Measurements from ENCODE around the gene ZNF638.
A peak's percentile ranks its signal among the peaks of the same experiment; 100 is the strongest.

The ZNF638 gene

GRCh38 chr2:71347517-71347916, 15.9 kb downstream of the ZNF638 start:
- Mint-ChIP-seq H3K4me1 (ENCODE audit: low read depth) (peaks cover 51% of the 10 kb centered on the region), H3K27me3 (no peaks in the 10 kb centered on the region), H3K4me3 (no peak overlapping the region), H3K9me3 (no peaks in the 10 kb centered on the region), H3K27ac (no peak overlapping the region), H3K36me3 (ENCODE audit: low read depth) (peaks cover 58% of the 10 kb centered on the region)

DNA sequence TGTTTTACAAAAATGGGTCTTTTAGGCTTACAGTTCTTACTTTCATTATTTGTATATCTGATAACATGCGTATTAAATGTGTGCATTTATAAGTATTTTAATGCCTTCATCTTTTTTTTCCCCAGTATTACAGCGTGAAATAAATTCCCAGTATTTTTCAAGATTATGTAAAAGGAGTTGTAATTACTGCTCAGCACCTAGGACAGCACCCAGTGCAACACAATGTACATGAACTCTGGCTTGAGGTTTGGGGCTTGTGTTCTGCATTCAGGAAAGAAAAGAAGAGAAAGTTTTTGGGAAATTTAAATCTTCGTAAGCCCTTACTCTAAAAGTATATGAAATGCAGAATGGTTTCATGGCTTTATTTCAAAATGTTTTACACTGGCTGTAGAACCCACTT, 16.7 kb downstream of the ZNF638 start:
- Mint-ChIP-seq H3K27ac (no peak overlapping the region), H3K4me1 (ENCODE audit: low read depth) (peaks cover 59% of the 10 kb centered on the region), H3K4me3 (no peak overlapping the region), H3K9me3 (no peaks in the 10 kb centered on the region), H3K36me3 (ENCODE audit: low read depth) (peaks cover 58% of the 10 kb centered on the region), H3K27me3 (no peaks in the 10 kb centered on the region)

DNA sequence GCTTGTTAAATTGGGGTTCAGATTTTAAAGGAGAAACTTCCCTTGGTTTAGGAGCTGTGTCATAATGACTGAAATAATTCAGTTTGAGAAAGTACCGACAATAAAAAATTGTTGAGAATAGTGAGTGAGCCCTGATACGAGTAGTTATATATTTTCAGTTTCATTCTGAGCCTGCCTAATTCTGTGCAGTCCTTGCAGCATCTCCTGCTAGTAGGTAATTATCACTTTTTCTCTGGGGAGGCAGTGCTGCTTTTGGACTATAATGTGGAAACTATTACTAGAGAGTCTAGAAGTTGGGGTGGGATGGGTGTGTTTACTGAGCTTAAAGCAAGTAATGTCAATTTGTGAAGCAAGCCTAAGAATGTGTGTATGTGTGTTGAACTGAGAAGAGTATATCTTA, 21.7 kb downstream of the ZNF638 start:
- no peak overlapping the region for H3K4me3 Mint-ChIP-seq
- peaks cover 67% of the 10 kb centered on the region for H3K36me3 Mint-ChIP-seq (ENCODE audit: low read depth)
- peaks cover 59% of the 10 kb centered on the region for H3K4me1 Mint-ChIP-seq (ENCODE audit: low read depth)
- no peaks in the 10 kb centered on the region for H3K27me3 Mint-ChIP-seq
- no peaks in the 10 kb centered on the region for H3K9me3 Mint-ChIP-seq
- peak overlapping the region; percentile 38 for H3K27ac Mint-ChIP-seq

GRCh38 chr2:71358931-71359671, 27.5 kb downstream of the ZNF638 start:
- Mint-ChIP-seq H3K36me3 (ENCODE audit: low read depth) (peaks cover 68% of the 10 kb centered on the region), H3K27me3 (no peaks in the 10 kb centered on the region), H3K4me1 (ENCODE audit: low read depth) (peaks cover 43% of the 10 kb centered on the region), H3K4me3 (no peak overlapping the region), H3K27ac (peak overlapping the region; percentile 24), H3K9me3 (no peaks in the 10 kb centered on the region)

- Mint-ChIP-seq H3K27me3 (no peaks in the 10 kb centered on the region), H3K4me1 (ENCODE audit: low read depth) (peaks cover 43% of the 10 kb centered on the region), H3K36me3 (ENCODE audit: low read depth) (peaks cover 75% of the 10 kb centered on the region), H3K9me3 (no peaks in the 10 kb centered on the region), H3K4me3 (no peak overlapping the region), H3K27ac (no peak overlapping the region)
Observed at GRCh38 chr2:71360434-71360975, 28.9 kb downstream of the ZNF638 start.

GRCh38 chr2:71361631-71362030, 30.0 kb downstream of the ZNF638 start:
- Mint-ChIP-seq H3K27me3 (no peaks in the 10 kb centered on the region), H3K4me1 (ENCODE audit: low read depth) (peaks cover 39% of the 10 kb centered on the region), H3K27ac (no peak overlapping the region), H3K4me3 (no peak overlapping the region), H3K36me3 (ENCODE audit: low read depth) (peaks cover 78% of the 10 kb centered on the region), H3K9me3 (no peaks in the 10 kb centered on the region)

- Mint-ChIP-seq H3K9me3 (no peaks in the 10 kb centered on the region), H3K27me3 (no peaks in the 10 kb centered on the region), H3K4me1 (ENCODE audit: low read depth) (peaks cover 39% of the 10 kb centered on the region), H3K27ac (peak overlapping the region; percentile 24), H3K36me3 (ENCODE audit: low read depth) (peaks cover 75% of the 10 kb centered on the region), H3K4me3 (no peak overlapping the region)
Observed at GRCh38 chr2:71362447-71362846, 30.9 kb downstream of the ZNF638 start.

DNA sequence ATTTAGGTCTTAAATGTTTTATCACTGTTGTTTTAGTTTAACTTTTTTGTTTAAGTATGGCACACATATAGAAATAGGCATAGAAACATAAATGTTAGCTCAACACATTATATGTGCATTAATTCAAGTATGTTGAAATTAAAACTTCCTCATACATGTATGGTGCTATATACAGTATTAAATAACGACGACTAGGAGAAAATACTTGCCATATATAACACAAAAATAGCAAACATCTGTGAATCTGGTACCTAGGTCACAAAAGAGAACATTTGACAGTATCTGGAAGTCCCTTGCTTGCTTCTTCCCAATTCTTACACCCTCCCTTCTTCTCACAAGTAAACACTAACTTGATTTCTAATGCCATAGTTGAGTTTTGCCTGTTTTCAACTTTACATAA, 38.4 kb downstream of the ZNF638 start:
- H3K36me3 Mint-ChIP-seq (ENCODE audit: low read depth): peaks cover 68% of the 10 kb centered on the region

GRCh38 chr2:71372042-71372441, 40.5 kb downstream of the ZNF638 start:
- H3K27ac Mint-ChIP-seq: no peak overlapping the region
- H3K9me3 Mint-ChIP-seq: no peaks in the 10 kb centered on the region
- H3K27me3 Mint-ChIP-seq: no peaks in the 10 kb centered on the region
- peaks cover 70% of the 10 kb centered on the region for H3K36me3 Mint-ChIP-seq (ENCODE audit: low read depth)
- H3K4me1 Mint-ChIP-seq (ENCODE audit: low read depth): peaks cover 5% of the 10 kb centered on the region
- H3K4me3 Mint-ChIP-seq: no peak overlapping the region

More for the DNA sequence above, 38.4 kb downstream of the ZNF638 start:
- H3K9me3 Mint-ChIP-seq: no peaks in the 10 kb centered on the region
- H3K27ac Mint-ChIP-seq: no peak overlapping the region
- H3K27me3 Mint-ChIP-seq: no peaks in the 10 kb centered on the region
- H3K4me1 Mint-ChIP-seq (ENCODE audit: low read depth): peaks cover 5% of the 10 kb centered on the region
- no peak overlapping the region for H3K4me3 Mint-ChIP-seq

DNA sequence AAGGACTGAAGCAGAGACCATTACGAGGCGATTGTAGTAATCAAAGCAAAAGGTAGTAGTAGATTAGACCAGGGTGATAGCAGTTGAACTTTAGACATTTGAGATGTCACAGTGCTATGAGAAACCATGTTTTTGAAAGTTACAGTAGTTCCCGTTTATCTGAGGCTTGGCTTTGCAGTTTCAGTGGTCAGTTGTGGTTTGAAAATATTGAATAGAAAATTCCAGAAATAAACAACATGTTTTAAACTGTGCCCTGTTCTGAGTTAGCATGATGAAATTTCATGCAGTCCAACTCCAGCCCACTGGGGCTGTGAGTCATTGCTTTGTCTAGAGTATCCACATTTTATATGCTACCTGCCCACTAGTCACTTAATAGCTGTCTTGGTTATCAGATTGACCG, 47.5 kb downstream of the ZNF638 start:
- no peaks in the 10 kb centered on the region for H3K27me3 Mint-ChIP-seq
- no peak overlapping the region for H3K4me3 Mint-ChIP-seq
- peak overlapping the region; percentile 65 for H3K27ac Mint-ChIP-seq
- peaks cover 7% of the 10 kb centered on the region for H3K4me1 Mint-ChIP-seq (ENCODE audit: low read depth)
- no peaks in the 10 kb centered on the region for H3K9me3 Mint-ChIP-seq
- H3K36me3 Mint-ChIP-seq (ENCODE audit: low read depth): peaks cover 83% of the 10 kb centered on the region

DNA sequence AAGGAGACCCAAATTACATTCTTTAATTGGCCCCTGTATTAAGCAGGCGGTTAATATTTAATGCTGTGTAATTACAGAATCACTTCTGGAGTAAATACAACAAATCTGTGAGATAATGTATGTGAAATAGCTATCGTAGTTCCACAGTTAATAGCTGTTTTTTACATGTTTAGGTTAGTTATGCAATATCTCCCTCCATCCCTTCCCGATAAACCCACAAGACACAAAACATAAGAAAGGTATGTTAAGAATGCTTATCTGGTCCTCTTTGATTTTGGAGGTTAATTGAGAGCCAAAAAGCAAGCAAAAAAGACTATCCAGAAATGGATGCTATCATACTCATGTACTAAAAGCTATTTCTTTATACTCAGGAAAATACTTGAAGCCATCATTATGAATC, 49.1 kb downstream of the ZNF638 start:
- peaks cover 81% of the 10 kb centered on the region for H3K36me3 Mint-ChIP-seq (ENCODE audit: low read depth)
- H3K9me3 Mint-ChIP-seq: no peaks in the 10 kb centered on the region
- no peak overlapping the region for H3K4me3 Mint-ChIP-seq
- no peak overlapping the region for H3K27ac Mint-ChIP-seq
- peaks cover 7% of the 10 kb centered on the region for H3K4me1 Mint-ChIP-seq (ENCODE audit: low read depth)
- H3K27me3 Mint-ChIP-seq: no peaks in the 10 kb centered on the region

GRCh38 chr2:71385012-71385411, 53.4 kb downstream of the ZNF638 start:
- no peak overlapping the region for H3K27ac Mint-ChIP-seq
- H3K4me3 Mint-ChIP-seq: no peak overlapping the region
- H3K4me1 Mint-ChIP-seq (ENCODE audit: low read depth): no peaks in the 10 kb centered on the region
- peaks cover 76% of the 10 kb centered on the region for H3K36me3 Mint-ChIP-seq (ENCODE audit: low read depth)
- H3K9me3 Mint-ChIP-seq: no peaks in the 10 kb centered on the region
- no peaks in the 10 kb centered on the region for H3K27me3 Mint-ChIP-seq

DNA sequence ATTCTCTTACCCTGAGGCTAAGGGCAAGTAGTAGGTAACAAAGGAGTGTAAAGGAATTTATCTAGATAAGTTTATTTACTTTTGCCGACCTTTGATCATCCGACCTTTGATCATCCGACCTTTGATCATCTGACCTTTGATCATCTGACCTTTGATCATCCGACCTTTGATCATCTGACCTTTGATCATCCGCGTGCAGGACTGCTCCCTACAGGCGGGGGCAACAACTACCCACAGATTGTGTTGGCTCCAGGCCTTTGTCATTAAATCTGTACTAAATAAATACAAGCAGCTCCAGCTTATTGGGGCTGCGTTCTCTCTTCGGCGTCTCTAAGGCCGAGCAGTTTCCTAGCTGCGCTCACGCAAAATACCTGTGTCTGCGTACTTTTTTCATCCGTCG, 56.6 kb downstream of the ZNF638 start:
- Mint-ChIP-seq H3K36me3 (ENCODE audit: low read depth) (peaks cover 76% of the 10 kb centered on the region), H3K27me3 (no peaks in the 10 kb centered on the region), H3K4me3 (no peak overlapping the region), H3K9me3 (no peaks in the 10 kb centered on the region), H3K27ac (no peak overlapping the region), H3K4me1 (ENCODE audit: low read depth) (no peaks in the 10 kb centered on the region)

DNA sequence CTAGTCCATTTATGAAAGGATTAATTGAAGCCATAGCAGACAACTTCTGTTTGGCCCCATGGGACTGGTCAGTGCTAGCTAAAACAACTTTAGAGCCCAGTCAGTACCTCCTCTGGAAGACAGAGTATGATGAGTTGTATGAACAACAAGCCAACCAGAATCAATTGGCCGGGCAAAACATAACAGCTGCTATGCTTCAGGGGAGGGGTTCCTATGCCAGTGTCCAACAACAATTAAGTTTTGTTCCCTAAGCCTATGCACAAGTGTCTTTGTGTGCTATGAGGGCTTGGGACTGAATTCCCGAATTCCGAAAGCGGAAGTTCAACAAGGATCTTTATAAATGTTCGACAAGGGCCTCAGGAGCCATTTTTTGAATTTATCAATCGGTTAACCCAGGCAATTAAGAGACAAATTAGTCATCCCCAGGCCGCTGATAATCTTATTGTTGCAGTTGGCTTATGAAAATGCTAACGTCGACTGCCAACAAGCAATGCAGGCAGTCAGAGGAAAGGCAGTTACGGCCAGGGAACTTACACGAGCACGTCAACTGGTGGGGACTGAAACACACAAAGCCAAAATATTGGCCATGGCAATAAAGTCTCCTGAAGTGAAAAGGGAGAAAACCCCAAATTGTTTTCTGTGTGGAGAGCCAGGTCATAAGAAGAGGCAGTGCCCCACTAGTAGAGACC, 57.9 kb downstream of the ZNF638 start:
- Mint-ChIP-seq H3K27me3 (no peaks in the 10 kb centered on the region), H3K4me1 (ENCODE audit: low read depth) (no peaks in the 10 kb centered on the region), H3K4me3 (no peak overlapping the region), H3K9me3 (no peaks in the 10 kb centered on the region), H3K36me3 (ENCODE audit: low read depth) (peaks cover 72% of the 10 kb centered on the region), H3K27ac (no peak overlapping the region)

GRCh38 chr2:71393216-71393615, 61.6 kb downstream of the ZNF638 start:
- H3K27me3 Mint-ChIP-seq: no peaks in the 10 kb centered on the region

More at GRCh38 chr2:71393216-71393615, 61.6 kb downstream of the ZNF638 start:
- Mint-ChIP-seq H3K4me1 (ENCODE audit: low read depth) (no peaks in the 10 kb centered on the region), H3K36me3 (ENCODE audit: low read depth) (peaks cover 85% of the 10 kb centered on the region), H3K9me3 (no peaks in the 10 kb centered on the region), H3K27ac (no peak overlapping the region), H3K4me3 (no peak overlapping the region)

Measured in stimulated activated naive CD8-positive, alpha-beta T cell treated with anti-CD3 and anti-CD28 coated beads, Interleukin-15, Interleukin-2, amounts not matched to agents 100 ng/mL and 50 ng/mL, for 24 hours (primary cell).